Vagina (tissue), 2 donors: ENCODE results near the gene B4GALNT1. TPM values are rescaled to one million over a fixed set of nuclear protein-coding genes. Genes with fewer than 3 reads are reported as not detected.

ENCODE experiments used
- DNase-seq, 2 donors: peaks; one replicate each; pipeline ENCODE4 v3.0.0-alpha.2; 2017; ENCODE audit errors: extremely low spot score in 2 of 2
- H3K27ac ChIP-seq: fragments of 200-600 bp; sonication (generic); one replicate; pipeline ENCODE4 v1.5.1; 2019
- H3K27me3 ChIP-seq: fragments of 200-600 bp; sonication (generic); one replicate; pipeline ENCODE4 v1.5.1; 2019
- H3K36me3 ChIP-seq, 2 donors: fragments of 200-600 bp; sonication (generic); one replicate each; pipeline ENCODE4 v1.5.1; 2017 to 2019
- H3K4me1 ChIP-seq: fragments of 200-600 bp; sonication (generic); one replicate; pipeline ENCODE4 v1.5.1; 2019
- H3K4me3 ChIP-seq, 2 donors: fragments of 200-600 bp; sonication (generic); 1 replicate in 1 of 2; 2 replicates in 1 of 2; pipeline ENCODE4 v1.5.1; 2016 to 2019
- H3K9me3 ChIP-seq: fragments of 200-600 bp; sonication (generic); one replicate; pipeline ENCODE4 v1.5.1; 2019
- POLR2A ChIP-seq, 2 donors: fragments of 450-650 bp; IDR thresholded peaks; one replicate each; pipeline ENCODE4 v1.6.1; 2017; ENCODE audit warnings: antibody characterized with exemption in 2 of 2, mild to moderate bottlenecking in 2 of 2, moderate library complexity in 2 of 2
- POLR2AphosphoS5 ChIP-seq, 2 donors: sonication (generic); formaldehyde crosslinking; IDR thresholded peaks; one replicate each; pipeline ENCODE4 v1.9.0; 2017; ENCODE audit warnings: antibody characterized with exemption in 2 of 2, mild to moderate bottlenecking in 2 of 2, low read depth in 1 of 2; ENCODE audit not compliant: insufficient read depth in 1 of 2
- intact Hi-C: fragments of 100-400 bp; cut with DNase I; formaldehyde crosslinking; loops from one replicate; pipeline ENCODE4 v1.15.1; 2023
- total RNA-seq: library from RNA; depleted of rRNA; stranded (reverse); fragments of >200 nt; gene quantifications from one replicate; pipeline ENCODE4 v1.2.3, GENCODE V29; 2016
- TF ChIP-seq, protein P1 (sequence below), 3 experiments: fragments of 450-650 bp in 2 of 3; fragments of 200-600 bp in 1 of 3; sonication (generic) in 1 of 3; IDR thresholded peaks; one replicate each; pipeline ENCODE4 v1.5.1; 2017 to 2019; ENCODE audit warnings: antibody characterized with exemption in 3 of 3, mild to moderate bottlenecking in 2 of 3, moderate library complexity in 2 of 3

Gene B4GALNT1
- total RNA-seq, 1 donor from 2014 or later, result 7.6 TPM

GRCh38 chr12:57624441-57625220 lies 8.4 kb downstream of the B4GALNT1 start:
- Histone ChIP-seq H3K4me3 (no peak overlapping the region), H3K4me1 (peaks cover 21% of the 10 kb centered on the region), H3K27ac (no peak overlapping the region), H3K9me3 (no peaks in the 10 kb centered on the region), H3K27me3 (no peaks in the 10 kb centered on the region), H3K36me3 (no peaks in the 10 kb centered on the region)
- no peak for TF ChIP-seq POLR2A (IDR thresholded peaks at IDR 0.05)
- TF ChIP-seq POLR2AphosphoS5 (IDR thresholded peaks at IDR 0.05; ENCODE audit: insufficient read depth in 1 of 2, low read depth in 1 of 2), result no peak
- TF ChIP-seq, protein P1, sequence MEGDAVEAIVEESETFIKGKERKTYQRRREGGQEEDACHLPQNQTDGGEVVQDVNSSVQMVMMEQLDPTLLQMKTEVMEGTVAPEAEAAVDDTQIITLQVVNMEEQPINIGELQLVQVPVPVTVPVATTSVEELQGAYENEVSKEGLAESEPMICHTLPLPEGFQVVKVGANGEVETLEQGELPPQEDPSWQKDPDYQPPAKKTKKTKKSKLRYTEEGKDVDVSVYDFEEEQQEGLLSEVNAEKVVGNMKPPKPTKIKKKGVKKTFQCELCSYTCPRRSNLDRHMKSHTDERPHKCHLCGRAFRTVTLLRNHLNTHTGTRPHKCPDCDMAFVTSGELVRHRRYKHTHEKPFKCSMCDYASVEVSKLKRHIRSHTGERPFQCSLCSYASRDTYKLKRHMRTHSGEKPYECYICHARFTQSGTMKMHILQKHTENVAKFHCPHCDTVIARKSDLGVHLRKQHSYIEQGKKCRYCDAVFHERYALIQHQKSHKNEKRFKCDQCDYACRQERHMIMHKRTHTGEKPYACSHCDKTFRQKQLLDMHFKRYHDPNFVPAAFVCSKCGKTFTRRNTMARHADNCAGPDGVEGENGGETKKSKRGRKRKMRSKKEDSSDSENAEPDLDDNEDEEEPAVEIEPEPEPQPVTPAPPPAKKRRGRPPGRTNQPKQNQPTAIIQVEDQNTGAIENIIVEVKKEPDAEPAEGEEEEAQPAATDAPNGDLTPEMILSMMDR (IDR thresholded peaks at IDR 0.05), result no peak
- intact Hi-C loops, result no loop called here
- no peak for DNase-seq

- Histone ChIP-seq H3K4me3 (no peak overlapping the region), H3K4me1 (peaks cover 21% of the 10 kb centered on the region), H3K36me3 (no peaks in the 10 kb centered on the region), H3K9me3 (no peaks in the 10 kb centered on the region), H3K27ac (no peak overlapping the region), H3K27me3 (no peaks in the 10 kb centered on the region)
- intact Hi-C loops, result no loop called here
- TF ChIP-seq POLR2AphosphoS5 (IDR thresholded peaks at IDR 0.05; ENCODE audit: insufficient read depth in 1 of 2, low read depth in 1 of 2), result no peak
- DNase-seq, result no peak
These were observed 9.1 kb downstream of the B4GALNT1 start for GRCh38 chr12:57623811-57624390.

- Histone ChIP-seq H3K4me3 (no peak overlapping the region), H3K36me3 (no peaks in the 10 kb centered on the region), H3K27ac (no peak overlapping the region), H3K27me3 (no peaks in the 10 kb centered on the region), H3K9me3 (no peaks in the 10 kb centered on the region), H3K4me1 (peaks cover 21% of the 10 kb centered on the region)
- no peak for DNase-seq
- intact Hi-C loops, result no loop called here
- TF ChIP-seq POLR2A (IDR thresholded peaks at IDR 0.05) (no peak), POLR2AphosphoS5 (IDR thresholded peaks at IDR 0.05; ENCODE audit: insufficient read depth in 1 of 2, low read depth in 1 of 2) (no peak)
- TF ChIP-seq, protein P1 (IDR thresholded peaks at IDR 0.05), result no peak
These were observed 9.6 kb downstream of the B4GALNT1 start for GRCh38 chr12:57623385-57623784.

- no peak for DNase-seq
- H3K9me3 ChIP-seq, result no peaks in the 10 kb centered on the region
- no peak overlapping the region for H3K4me3 ChIP-seq
- TF ChIP-seq, protein P1 (IDR thresholded peaks at IDR 0.05), result no peak
- TF ChIP-seq POLR2A (IDR thresholded peaks at IDR 0.05), result no peak
- no peak for TF ChIP-seq POLR2AphosphoS5 (IDR thresholded peaks at IDR 0.05; ENCODE audit: insufficient read depth in 1 of 2, low read depth in 1 of 2)
- H3K36me3 ChIP-seq, result no peaks in the 10 kb centered on the region
- intact Hi-C loops, result no loop called here
- H3K27me3 ChIP-seq, result no peaks in the 10 kb centered on the region
- H3K27ac ChIP-seq, result no peak overlapping the region
- H3K4me1 ChIP-seq, result peaks cover 21% of the 10 kb centered on the region
These were observed 10.4 kb downstream of the B4GALNT1 start for GRCh38 chr12:57622293-57623245.
